KG1 (cell line): ENCODE data around the gene E4F1.

Source experiments
- DNase-seq: peaks from one replicate; lab custom pipeline; 2025; lab: John Stamatoyannopoulos, UW

E4F1 gene

DNA sequence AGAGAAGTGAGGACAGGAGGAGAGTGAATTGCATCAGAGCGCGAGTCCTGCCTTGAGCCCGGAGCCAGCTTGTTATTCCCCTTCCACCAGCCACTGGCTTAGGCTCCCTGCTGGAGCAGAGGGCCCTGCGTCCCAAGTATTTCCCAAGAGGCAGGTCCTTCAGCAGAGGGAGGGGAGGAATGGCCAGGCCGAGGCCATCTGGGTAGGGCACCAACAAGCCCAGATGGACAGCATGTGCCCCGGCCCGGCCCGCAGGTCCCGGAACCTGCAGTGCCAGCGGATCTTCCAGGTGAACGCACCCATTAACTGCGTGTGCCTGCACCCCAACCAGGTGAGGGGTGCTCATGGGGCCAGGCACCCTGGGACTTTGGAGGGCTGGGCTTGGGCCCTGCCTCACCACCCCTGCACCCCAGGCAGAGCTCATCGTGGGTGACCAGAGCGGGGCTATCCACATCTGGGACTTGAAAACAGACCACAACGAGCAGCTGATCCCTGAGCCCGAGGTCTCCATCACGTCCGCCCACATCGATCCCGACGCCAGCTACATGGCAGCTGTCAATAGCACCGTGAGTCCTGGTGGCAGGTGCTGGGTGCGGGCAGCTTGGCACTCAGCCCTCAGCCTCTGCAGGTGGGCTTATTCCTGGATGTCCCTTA is 16.5 kb upstream of the E4F1 start:
- no peak for DNase-seq

DNA sequence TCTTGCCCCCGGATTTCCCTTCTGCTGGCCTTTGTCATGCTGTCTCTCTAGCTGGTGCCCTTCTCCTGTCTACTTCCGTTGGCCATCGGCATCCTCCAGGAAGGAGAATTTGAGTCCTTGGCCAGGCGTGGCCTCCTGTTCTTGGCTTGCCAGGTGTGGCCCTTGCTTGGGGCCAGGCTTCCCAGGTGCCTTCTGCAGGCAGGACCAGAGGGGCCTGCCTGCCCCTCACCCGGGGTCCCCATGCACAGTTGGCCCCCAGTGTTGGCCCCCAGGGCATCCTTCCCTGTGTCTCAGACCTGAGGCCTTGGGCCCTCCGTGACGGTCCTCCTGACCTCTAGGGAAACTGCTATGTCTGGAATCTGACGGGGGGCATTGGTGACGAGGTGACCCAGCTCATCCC is 15.5 kb upstream of the E4F1 start:
- no peak for DNase-seq

DNA sequence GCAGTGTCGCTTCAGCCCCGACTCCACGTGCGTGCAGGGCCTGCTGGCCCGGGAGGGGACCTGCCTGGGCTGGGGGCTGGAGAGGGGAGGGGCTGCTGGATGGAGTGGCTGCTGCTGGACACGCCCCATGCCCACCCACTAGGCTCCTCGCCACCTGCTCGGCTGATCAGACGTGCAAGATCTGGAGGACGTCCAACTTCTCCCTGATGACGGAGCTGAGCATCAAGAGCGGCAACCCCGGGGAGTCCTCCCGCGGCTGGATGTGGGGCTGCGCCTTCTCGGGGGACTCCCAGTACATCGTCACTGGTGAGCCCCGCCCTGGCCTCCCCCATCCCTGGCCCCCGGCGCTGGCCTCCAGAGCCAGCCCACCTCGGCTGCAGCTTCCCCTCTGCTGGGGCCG is 15.1 kb upstream of the E4F1 start:
- no peak for DNase-seq

DNA sequence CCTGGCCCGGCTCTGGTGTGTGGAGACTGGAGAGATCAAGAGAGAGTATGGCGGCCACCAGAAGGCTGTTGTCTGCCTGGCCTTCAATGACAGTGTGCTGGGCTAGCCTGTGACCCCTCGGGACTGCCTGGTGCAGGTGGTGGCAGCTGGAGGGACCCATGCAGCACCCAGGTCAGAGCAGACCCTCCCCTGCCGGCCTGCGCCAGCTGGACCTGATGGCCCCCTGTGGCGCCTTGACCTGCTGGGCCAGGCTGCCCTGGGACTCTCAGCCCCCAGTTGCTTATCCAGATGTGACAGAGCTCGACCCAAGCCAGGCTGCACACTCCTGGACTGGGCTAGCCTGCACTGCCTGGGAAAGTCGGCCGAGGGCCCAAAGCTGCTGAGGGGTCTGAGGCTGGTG is 14.6 kb upstream of the E4F1 start:
- DNase-seq: no peak

DNA sequence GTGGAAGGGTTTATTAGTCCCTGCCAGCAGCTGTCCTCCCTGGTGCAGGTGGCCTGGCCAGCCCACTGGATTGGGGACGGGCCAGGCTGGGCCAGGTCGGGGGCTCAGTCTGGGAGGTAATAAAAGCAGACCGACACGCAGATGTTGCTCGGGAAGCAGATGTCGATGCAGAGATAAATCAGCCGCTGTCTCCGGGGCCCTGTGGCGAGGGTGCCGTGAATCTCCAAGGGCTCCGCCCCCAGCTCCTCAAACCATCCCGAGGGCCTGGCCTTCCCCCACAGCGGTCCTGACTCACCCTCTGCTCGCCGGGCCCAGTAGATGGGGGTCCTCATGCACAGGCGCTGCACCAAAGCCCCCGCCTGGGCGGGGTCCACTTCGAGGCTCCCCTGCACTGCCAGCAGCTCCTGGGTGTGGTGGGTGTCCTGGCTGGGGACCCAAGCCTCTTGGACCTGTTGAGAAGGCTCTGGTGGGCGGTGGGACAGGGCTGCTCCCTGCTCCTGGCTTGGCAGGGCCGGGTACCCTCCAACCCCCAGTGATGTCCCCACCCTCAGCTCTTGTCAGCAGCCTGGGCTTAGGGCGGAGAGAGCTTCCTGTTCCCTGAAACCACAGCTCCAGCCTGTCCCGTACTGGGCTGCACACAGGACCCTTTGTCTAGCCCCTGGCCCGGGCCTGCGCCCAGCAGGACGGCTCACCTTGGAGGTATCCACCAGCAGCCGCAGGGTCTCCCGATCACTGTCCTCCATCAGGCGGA is 14.0 kb upstream of the E4F1 start:
- DNase-seq: no peak

DNA sequence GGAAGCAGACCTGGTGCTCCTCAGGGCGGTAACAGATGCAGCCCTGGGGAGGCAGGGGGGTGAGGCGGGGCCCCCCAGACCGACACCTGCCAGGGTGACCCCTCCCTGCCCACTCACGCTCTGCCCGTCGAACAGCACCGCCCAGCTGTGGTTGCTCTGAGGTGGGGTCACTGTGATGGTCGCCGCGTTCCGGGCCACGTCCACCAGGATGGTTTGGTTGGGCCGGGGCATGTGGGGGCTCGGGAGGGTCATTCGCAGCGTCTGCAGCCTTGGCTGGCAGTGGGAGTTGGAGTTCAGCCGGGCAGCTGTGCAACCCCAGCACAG is 13.4 kb upstream of the E4F1 start:
- no peak for DNase-seq

DNA sequence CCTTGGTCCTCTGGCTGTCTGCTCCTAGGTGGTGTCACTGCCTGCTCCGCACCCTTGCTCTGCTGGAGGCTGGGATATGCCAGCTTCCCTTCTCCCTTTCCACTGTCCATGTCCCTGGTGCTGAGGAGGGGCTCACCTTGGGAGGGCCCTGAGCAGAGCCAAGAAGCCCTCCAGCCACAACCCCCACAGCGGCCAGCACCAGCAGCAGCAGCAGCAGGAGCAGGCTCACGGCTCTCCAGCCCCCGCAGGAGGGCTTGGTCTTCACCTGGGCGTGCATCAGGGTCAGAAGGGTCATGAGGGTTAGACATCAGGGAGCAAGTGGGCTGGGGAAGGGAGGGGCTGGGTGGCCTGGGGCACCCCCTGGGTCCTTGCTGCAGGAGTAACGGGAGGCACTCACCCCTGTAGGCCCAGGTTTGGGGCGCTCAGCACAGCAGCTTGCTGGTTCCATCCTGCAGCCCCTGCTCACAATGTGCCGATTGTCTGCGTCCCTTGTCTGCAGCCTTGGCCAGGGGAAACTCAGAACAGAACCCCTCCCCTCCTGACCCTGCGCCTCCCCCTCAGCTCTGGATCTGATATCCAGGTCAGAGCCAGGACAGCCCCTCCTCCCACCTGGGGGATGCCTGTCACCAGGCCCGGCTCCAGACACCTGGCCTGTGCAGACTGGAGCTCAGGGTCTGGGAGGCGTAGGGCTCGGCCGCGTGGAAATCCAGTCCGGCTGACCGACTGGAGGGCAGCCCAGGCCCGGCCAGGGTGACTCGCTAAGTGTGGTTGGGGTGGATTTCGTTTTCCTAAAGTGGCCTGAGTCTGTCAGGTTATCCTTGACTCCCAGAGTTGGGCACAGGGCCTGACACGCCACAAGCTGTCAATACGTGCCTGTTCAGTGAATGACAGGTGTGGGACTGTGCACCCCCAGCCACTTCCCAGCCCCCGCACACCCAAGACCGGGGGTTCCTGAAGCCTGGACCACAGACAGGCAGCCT is 12.7 kb upstream of the E4F1 start, which contains the start of gene BRICD5:
TSS of gene BRICD5 (minus strand) at position 478 of the 980 bp plus-strand sequence. CDS start at position 448, 30 bp downstream.
- no peak for DNase-seq

DNA sequence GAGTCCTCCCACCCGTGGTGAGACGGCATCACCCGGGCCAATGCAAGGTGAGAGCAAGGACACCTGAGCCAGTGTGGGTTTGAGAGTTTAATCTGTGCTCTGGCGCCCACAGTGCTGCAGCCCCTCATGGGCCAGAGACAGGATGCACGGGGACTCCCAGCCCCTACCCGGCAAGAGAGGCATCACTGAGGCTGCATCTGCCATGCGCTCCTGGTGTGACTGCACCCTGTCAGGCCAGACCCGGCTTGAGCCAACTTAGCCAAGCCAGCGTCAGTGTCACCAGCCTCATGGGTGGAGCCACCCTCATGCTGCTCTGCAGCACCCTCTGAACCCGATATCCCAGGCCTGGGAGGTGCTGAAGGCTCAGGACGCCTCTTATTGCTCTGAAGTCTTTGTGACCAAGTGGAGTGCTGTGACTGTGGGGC is 11.5 kb upstream of the E4F1 start:
- no peak for DNase-seq

DNA sequence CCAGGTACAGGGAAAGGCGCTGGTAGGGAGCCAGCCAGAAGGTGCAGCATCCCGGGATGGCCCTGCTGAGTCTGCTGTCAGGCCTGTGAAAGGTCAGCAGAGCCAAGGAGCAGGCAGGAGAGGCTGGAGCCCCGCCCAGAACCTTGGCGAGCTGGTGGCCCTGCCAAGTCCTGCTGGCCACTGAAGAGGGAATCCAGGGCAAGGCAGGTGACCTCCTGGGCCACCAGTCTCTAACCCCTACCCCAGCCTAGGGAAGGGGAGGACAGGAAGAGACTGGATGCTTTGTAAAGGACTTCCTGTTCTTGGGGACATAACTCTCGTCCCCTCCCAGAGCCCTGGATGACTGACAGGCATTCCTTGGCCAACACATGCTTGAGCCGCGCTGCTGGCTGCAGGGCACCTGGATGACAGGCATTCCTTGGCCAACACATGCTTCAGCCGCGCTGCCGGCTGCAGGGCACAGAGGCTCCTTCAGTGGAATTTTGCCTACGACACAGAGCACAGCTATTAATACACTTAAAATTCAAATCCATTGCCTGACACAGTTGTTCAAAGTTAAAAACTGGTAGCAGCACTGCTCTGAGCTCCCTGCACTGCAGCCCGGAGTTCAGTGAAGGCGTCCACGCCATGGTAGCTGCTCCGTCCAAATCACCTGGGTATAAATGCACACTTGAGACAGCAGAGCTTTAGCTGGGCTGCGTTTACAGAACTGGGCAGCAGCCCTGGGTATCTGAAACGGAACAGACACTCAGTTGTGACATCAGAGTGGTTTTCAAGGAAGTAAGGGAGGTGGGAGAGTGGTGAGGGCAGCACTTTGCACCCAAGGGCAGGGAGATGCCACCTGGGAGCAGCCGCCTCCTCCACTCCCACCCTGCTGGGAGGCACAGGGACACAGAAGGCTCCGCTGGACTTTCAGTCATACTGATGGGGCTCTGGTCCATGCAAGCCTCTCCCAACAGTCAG is 10.7 kb upstream of the E4F1 start:
- DNase-seq: no peak

DNA sequence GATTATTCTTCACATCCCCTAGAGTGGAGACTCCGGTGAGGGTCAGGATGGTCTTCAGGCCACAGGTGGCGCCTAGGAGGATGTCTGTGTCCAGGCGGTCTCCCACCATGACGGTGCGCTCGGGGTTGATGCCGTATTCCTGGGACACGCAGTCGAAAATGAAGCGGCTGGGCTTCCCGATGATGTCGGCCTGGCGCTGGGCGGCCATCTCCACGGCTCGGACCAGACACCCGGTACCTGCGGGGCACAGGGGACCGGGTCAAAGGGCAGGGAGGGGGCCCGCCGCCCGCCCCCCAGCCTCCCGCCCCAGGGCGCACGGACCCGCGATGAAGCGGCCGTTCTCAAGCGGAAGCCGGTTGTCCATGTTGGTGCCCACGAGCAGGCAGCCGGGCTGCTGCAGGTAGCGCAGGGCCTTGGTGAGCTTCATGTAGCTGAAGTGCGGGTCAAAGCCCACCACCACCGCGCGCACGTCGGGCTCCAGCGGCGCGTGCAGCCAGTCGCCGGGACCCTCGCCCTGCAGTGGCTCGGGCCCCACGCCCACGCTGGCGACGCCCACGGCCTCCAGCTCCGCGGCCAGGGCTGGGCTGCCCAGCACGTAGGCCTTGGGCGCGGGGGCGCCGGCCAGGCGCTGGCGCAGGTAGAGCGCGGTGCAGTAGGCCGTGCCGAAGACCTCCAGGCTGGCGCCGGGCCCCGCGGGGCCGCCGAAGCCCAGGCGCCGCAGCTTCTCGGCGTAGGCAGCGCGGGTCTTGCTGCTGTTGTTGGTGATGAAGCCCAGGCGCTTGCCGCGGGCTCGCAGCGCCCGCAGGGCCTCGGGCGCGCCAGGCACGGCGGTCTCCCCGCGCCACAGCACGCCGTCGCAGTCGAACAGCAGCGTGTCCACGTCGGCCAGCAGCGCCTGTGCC is 9.3 kb upstream of the E4F1 start:
- DNase-seq: no peak

DNA sequence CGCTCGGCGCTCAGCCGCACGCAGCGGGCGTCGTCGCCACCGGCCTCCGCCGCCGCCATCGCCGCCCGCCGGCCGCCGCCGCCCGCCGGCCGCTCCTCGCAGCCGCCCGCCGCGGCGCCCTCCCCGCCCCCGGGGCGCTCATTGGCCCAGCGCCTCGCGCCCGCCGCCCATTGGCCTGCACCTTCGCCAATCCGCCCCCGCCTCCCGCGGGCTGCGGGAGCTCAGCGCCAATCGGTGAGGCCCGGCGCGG is 8.7 kb upstream of the E4F1 start, which contains the start of gene PGP:
TSS of gene PGP (minus strand) at position 122 of the 250 bp plus-strand sequence. CDS start at position 59, 63 bp downstream.
- DNase-seq: no peak

DNA sequence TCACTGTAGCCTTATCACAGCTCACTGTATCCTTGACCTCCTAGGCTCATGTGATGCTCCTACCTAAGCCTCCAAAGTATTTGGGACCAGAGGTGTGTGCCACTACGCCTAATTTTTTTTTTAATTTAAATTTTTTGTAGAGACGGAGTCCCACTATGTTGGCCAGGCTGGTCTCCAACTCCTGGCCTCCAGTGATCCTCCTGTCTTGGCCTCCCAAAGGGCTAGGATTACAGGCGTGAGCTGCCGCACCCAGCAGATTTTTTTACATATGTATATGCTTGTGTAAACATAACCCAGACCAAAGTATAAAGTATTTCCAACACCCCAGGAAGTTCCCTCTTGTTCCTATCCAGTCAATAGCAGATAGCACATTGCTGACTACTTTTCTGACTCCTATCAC is 7.1 kb upstream of the E4F1 start:
- no peak for DNase-seq

DNA sequence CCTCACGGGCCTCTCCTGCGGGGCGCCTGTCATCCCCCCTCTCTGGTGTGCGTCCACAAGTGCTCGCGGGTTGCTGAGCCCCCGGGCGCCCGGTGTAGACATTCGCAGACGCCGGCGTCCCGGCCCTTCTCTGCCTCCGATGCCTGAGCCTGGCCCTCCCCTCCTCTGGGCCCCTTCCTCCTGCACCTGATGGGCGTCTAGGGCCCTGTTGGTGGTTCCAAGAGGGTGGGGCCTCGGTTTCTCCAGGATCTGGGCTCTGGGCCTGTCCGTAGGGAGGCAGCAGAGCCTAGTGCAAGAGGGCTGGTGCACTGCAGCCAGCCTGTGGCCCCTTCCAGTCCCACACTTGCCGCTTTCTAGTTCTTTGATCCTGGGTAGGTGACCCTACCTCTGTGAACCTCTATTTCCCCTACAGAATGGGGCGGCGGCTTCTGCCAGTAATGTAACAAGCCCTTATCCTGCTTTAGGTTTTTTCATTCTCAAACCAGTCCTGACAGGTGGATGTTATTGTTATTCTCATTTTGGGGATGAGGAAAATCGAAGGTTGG is 623 bp downstream of the E4F1 start:
- no peak for DNase-seq

DNA sequence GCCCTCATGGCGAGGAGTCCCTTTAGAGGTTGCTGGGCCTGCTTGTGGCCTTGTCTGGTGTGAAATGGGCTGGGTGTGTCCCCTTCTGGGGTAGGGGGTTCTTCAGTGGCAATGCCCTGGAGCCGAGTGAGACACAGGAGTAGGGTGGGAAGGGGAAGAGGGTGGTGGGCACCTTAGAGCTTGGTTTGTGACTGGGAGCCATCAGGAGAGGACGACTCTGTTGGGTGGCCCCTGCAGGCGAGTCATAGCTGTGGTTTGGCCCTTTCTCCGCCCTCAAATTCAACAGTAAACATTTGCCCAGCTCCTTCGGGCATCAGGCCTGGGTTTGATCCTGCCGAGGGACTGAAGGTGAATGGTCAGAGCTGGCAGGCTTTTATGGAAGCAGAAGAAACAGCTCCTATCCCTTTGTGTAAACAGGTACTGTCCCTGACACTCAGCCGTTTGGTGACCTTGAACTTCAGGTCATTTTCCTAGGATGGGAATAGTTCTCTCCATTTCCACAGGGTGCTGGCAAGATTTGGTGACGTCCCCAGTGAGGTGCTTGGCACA is 2.9 kb downstream of the E4F1 start:
- DNase-seq: no peak

DNA sequence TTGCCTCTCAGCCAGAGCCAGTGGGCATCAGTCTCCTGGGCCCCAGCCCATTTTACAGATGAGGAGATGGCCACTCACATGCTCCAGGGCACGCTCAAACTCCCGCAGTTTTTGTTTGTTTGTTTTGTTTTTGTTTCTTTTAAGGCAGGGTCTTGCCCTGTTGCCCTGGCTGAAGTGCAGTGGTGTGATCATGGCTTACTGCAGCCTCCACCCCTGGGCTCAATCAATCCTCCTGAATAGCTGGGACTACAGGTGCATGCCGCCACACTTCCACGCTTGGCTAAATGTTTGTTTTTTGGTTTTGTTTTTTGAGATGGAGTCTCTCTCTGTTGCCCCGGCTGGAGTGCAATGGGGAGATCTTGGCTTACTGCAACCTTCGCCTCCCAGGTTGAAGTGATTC is 3.5 kb downstream of the E4F1 start:
- DNase-seq: no peak

DNA sequence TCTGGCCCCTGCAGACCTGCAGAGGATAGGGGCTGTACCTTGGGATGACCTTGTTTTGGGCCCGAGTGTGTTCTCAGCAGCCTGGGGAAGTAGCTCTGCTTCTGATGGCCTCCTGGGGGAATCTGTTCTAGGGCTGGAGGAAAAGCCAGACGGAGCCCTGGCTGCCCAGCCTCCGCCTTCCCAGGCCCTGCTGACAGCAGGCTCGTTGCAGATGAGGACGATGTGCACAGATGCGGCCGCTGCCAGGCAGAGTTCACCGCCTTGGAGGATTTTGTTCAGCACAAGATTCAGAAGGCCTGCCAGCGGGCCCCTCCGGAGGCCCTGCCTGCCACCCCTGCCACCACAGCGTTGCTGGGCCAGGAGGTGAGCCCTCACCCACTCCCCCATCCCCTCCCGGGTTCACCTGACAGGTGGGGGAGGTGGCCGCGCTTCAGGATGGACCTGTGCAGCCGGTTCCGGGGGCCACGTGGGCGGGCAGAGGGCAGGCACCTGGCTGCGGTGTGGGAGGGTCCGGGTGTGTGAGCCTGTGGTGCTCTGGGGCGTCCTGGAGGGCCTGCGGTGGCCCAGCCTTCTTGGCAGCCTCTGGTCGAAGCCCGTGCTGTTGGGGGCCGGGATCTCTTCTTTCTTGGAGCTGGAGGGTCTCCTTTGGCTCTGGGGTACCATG is 4.9 kb downstream of the E4F1 start:
- DNase-seq: no peak

DNA sequence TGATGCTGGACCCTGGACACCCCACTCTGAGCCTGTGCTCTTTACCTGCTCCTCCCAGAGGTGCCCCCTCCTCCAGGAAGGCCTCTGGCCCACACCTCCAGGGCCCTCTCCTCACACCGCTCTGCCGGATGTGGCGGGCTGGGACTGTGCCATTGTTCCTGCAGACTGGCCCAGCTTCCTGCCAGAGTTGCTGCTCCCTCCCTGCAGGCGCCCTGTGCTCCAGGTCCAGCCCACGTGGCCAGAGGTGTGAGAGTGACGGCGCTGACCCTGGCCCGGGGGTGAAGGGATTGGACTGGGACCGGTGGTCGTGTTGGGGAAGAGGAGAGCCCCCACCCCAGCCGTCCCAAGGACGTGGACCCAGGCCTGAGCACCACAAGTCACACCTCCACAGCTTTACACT is 5.7 kb downstream of the E4F1 start:
- no peak for DNase-seq

DNA sequence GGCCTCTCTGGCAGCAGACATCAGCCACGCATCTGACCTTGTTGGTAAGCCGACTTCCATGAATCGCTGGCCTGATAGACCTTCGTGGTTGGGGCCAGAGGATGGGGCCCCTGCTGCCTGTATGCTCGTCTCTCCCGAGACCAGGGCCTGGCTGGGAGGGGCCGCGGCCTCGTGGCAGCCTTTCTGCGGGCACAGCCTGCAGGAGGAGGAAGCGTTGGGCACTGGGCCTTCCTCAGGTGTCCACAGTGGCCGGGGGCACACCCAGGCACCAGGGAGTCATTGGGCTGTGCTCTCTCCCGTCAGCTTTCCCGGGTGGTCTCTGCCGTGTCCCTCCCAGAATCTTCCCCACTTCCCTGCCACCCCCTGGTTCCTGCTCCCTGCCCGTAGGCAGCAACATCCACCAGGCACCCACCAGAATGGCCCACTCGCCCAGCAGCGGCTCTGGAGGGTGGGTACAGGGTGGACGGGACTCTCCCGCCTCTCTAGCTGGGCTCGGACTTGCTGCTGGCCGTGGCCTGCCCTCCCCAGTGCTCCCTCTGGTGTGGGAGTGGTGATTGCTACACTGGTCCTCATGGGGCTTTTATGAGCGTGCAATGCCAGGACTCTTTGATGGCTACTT is 6.3 kb downstream of the E4F1 start:
- DNase-seq: no peak

DNA sequence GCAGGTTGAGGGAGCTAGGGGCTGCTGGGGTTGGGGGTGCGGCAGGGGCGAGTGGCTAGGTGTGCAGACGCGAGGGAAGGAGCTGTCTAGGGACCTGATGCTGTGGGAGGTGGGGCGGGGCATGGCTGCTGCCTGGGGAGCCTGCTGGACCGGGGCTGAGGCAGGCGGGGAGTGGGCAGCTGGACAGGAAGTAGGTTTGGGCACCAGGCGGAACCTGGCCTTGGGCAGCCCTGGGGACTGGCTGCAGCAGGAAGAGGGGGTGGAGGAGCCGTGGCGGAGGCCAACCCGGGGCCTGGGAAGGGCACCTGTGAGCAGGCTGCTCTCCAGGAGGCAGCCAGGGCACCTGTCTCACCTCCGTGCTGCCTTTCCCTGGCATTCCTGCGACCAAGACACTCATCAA is 7.0 kb downstream of the E4F1 start:
- no peak for DNase-seq
